ENCODE results near the gene NDUFB6. TPM values are rescaled to one million over a fixed set of nuclear protein-coding genes. Genes with fewer than 3 reads are reported as not detected.

Gene NDUFB6
- total and polyA plus RNA-seq, 10 donors = 18.0 to 36.7 (median 26.1) TPM

DNA sequence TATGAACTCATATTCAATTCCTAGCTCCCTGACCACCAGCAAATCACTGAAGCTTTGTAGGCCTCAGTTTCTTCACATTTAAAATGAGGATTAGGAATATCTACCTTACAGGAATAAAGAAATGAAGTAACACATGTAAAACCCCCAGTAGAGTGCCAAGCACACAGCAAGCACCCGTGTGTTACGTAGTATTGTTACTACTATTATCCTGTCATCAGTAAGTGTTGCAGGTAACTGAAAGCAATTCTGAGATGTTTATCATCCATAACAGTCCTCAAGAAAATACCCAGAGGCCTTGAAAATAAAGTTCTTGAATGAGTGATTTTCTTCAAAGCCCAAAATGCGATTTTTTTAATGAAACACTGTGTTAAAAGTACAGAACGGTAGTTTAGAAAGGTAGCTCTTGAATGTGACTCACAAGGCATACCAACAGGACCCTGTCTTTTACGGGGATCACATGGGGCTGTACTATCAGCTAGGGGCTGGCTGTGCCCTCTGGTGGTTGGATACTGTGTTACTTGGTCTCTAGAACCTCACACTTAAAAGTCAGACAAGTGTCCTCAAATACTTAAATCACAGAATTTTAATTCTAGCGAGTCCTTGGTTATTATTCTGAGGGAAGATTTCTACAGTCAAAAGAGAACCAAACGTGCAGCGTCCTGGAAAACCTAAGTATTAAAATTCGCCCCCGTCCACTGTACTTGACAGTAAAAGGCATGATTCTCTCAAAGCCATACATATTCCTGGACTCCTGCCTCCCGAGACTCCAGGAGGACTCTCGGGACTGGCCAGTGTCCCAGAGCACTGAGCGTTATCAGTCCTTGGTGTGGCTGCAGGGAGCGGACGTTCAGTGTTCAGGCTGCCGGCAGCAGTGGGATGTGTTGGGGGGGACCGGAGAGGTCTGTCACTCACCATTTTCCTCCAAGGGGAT lies 725 bp downstream of the NDUFB6 start:
- intact Hi-C loops (cut with DNase I; ENCODE audit: low total_unique reads) = no loop called here
- peak overlapping the region; percentile 75 to 96 (median 88) for H3K4me3 ChIP-seq
- peak overlapping the region; percentile 90 to 97 (median 94) for H3K27ac ChIP-seq
- no peaks in the 10 kb centered on the region for H3K9me3 ChIP-seq
- H3K36me3 ChIP-seq = peaks cover 0 to 32% (median 6%) of the 10 kb centered on the region in 6 donors
- TF ChIP-seq POLR2A (IDR thresholded peaks at IDR 0.05) = no peak
- TF ChIP-seq, protein P1, sequence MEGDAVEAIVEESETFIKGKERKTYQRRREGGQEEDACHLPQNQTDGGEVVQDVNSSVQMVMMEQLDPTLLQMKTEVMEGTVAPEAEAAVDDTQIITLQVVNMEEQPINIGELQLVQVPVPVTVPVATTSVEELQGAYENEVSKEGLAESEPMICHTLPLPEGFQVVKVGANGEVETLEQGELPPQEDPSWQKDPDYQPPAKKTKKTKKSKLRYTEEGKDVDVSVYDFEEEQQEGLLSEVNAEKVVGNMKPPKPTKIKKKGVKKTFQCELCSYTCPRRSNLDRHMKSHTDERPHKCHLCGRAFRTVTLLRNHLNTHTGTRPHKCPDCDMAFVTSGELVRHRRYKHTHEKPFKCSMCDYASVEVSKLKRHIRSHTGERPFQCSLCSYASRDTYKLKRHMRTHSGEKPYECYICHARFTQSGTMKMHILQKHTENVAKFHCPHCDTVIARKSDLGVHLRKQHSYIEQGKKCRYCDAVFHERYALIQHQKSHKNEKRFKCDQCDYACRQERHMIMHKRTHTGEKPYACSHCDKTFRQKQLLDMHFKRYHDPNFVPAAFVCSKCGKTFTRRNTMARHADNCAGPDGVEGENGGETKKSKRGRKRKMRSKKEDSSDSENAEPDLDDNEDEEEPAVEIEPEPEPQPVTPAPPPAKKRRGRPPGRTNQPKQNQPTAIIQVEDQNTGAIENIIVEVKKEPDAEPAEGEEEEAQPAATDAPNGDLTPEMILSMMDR (IDR thresholded peaks at IDR 0.05 in 8 of 11, conservative IDR thresholded peaks at IDR 0.05 in 3 of 11) = peak; percentile 34 to 82 (median 69)
- TF ChIP-seq POLR2AphosphoS5 (IDR thresholded peaks at IDR 0.05) = no peak
- peak; percentile 86 for DNase-seq
- no peaks in the 10 kb centered on the region for H3K27me3 ChIP-seq (replicated peaks in 1 of 7)
- peaks cover 12 to 42% (median 30%) of the 10 kb centered on the region in 6 donors for H3K4me1 ChIP-seq
- 0 to 2% (median 1%) methylated on average over 14 to 17 of the region's 17 CpGs for WGBS, 5 donors

DNA sequence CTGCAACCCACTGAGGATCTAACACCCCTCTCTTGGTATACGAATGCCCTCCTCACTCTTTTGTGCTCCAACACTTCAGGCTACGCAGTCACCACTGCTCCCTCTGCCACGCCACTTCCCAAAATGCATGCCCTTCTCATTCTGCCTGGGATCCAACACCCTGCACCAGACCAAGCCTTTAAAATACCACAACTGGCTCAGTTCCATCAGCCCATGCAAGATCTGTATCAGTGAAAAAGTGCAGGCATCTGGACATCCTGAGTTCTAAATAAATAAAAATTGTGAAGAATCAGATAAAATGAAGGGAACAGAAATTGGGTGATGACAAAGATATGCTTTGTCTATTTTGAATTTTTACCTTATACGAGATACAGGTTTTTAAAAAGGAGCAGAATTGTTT lies 2.7 kb downstream of the NDUFB6 start:
- 82 to 92% (median 89%) methylated on average over 4 of the region's 4 CpGs for WGBS, 5 donors

DNA sequence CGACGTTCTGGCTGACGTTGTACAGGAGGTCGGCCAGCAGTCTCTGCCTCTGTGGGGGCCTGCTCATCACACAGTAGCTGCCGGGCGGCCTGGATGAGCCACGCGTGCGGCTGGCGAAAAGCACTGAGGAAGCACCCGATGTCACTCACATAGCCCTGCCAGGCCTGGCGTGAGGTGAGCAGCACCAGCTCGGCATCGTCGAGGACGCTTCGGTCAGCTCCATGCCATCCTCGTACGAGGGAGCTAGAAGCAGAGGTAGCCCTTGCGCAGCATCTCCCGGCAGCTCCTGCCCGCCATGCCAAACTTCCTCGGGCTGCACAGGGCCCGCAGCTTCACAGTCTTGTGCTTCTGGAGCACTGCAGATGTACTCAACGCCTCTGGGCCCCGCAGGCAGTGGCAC lies 6.2 kb downstream of the NDUFB6 start:
- Histone ChIP-seq H3K27me3 (replicated peaks in 1 of 7) (no peaks in the 10 kb centered on the region), H3K36me3 (peaks cover 0 to 68% (median 24%) of the 10 kb centered on the region in 6 donors), H3K9me3 (no peaks in the 10 kb centered on the region), H3K27ac (no peak overlapping the region), H3K4me1 (peaks cover 9 to 24% (median 15%) of the 10 kb centered on the region in 6 donors), H3K4me3 (no peak overlapping the region)
- WGBS, 5 donors = 95 to 99% (median 97%) methylated on average over 22 to 26 of the region's 26 CpGs
- intact Hi-C loops (cut with DNase I; ENCODE audit: low total_unique reads) = no loop called here
- TF ChIP-seq POLR2A (IDR thresholded peaks at IDR 0.05) (no peak), POLR2AphosphoS5 (IDR thresholded peaks at IDR 0.05) (peak in 1 of 3 donors; percentile 42)
- TF ChIP-seq, protein P1 (IDR thresholded peaks at IDR 0.05 in 8 of 11, conservative IDR thresholded peaks at IDR 0.05 in 3 of 11) = no peak
- DNase-seq = peak; percentile 78

More for the DNA sequence above, 2.7 kb downstream of the NDUFB6 start:
- intact Hi-C loops (cut with DNase I; ENCODE audit: low total_unique reads) = no loop called here
- Histone ChIP-seq H3K27me3 (replicated peaks in 1 of 7) (no peaks in the 10 kb centered on the region), H3K4me3 (no peak overlapping the region), H3K4me1 (peaks cover 12 to 42% (median 30%) of the 10 kb centered on the region in 6 donors), H3K27ac (no peak overlapping the region), H3K36me3 (peaks cover 0 to 52% (median 21%) of the 10 kb centered on the region in 6 donors), H3K9me3 (no peaks in the 10 kb centered on the region)
- TF ChIP-seq POLR2AphosphoS5 (IDR thresholded peaks at IDR 0.05) = no peak
- DNase-seq = no peak

DNA sequence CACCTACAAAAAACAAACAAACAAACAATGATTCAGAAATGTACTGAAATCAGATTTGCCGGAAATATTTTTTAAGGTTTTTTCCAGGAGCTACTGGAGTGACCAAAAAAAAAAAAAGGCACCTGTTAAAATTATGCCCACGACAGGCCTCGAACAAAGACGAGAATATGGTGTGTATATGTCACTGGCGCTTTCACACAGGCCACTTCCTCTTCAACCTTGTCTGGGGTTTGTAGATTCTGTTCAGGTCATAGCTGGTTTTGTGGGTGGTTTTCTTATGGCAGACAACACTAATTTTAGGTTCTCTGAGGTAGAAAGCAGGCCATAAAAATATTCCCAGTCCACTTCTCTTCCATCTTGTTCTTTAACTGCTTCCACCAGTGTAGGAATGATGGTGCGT lies 7.0 kb downstream of the NDUFB6 start:
- Histone ChIP-seq H3K4me3 (no peak overlapping the region), H3K9me3 (no peaks in the 10 kb centered on the region), H3K4me1 (peaks cover under 1 to 16% (median 7%) of the 10 kb centered on the region in 6 donors), H3K27me3 (replicated peaks in 1 of 7) (no peaks in the 10 kb centered on the region), H3K27ac (no peak overlapping the region), H3K36me3 (peaks cover 0 to 68% (median 24%) of the 10 kb centered on the region in 6 donors)
- WGBS, 5 donors = 77 to 85% (median 82%) methylated on average over 6 of the region's 6 CpGs
- intact Hi-C loops (cut with DNase I; ENCODE audit: low total_unique reads) = no loop called here
- DNase-seq = no peak
- TF ChIP-seq POLR2A (IDR thresholded peaks at IDR 0.05) (no peak), POLR2AphosphoS5 (IDR thresholded peaks at IDR 0.05) (no peak)
- TF ChIP-seq, protein P1 (IDR thresholded peaks at IDR 0.05 in 8 of 11, conservative IDR thresholded peaks at IDR 0.05 in 3 of 11) = no peak

Data from spleen (tissue), 11 donors.